DOHH2 (cell line): ENCODE data around the gene ZNRF3.

Experiments used
- H3F3A ChIP-seq: fragments of 200-600 bp; sonication (generic), shearing (Covaris generic); 2 replicates; pipeline ENCODE4 v1.6.0; 2016; ENCODE audit warnings: antibody characterized with exemption, mild to moderate bottlenecking; ENCODE audit not compliant: control insufficient read depth, insufficient read depth
- H3K27ac ChIP-seq: fragments of 200-600 bp; sonication (generic); 2 replicates; pipeline ENCODE4 v1.5.1; 2014; ENCODE audit warnings: low read depth, mild to moderate bottlenecking, low read length, moderate library complexity
- H3K27me3 ChIP-seq: fragments of 200-600 bp; sonication (generic); 2 replicates; pipeline ENCODE4 v1.6.1; 2014; ENCODE audit warnings: mild to moderate bottlenecking, low read length, mixed read lengths; ENCODE audit not compliant: control insufficient read depth
- H3K36me3 ChIP-seq: fragments of 200-600 bp; sonication (generic); 2 replicates; pipeline ENCODE4 v1.6.1; 2014; ENCODE audit warnings: mild to moderate bottlenecking, low read length, moderate library complexity, mixed read lengths; ENCODE audit not compliant: control insufficient read depth
- H3K4me1 ChIP-seq: fragments of 200-600 bp; sonication (generic); 2 replicates; pipeline ENCODE4 v1.6.1; 2014; ENCODE audit warnings: mild to moderate bottlenecking, low read length, mixed read lengths; ENCODE audit not compliant: control insufficient read depth
- H3K4me2 ChIP-seq: fragments of 200-600 bp; sonication (generic); 2 replicates; pipeline ENCODE4 v1.6.0; 2014; ENCODE audit warnings: mild to moderate bottlenecking, low read length, moderate library complexity
- H3K4me3 ChIP-seq: fragments of 200-600 bp; sonication (generic); 2 replicates; pipeline ENCODE4 v1.5.1; 2014; ENCODE audit warnings: mild to moderate bottlenecking, low read length, mixed read lengths
- H3K79me2 ChIP-seq: fragments of 200-600 bp; sonication (generic); 2 replicates; pipeline ENCODE4 v1.6.1; 2014; ENCODE audit warnings: mild to moderate bottlenecking, low read length, mixed read lengths; ENCODE audit not compliant: control insufficient read depth
- H3K9me2 ChIP-seq: fragments of 200-600 bp; sonication (generic); replicated peaks from 2 replicates; pipeline ENCODE4 v1.6.1; 2014; ENCODE audit warnings: mild to moderate bottlenecking, low read length, mixed read lengths; ENCODE audit not compliant: control insufficient read depth
- H3K9me3 ChIP-seq: fragments of 200-600 bp; sonication (generic); 2 replicates; pipeline ENCODE4 v1.6.1; 2014; ENCODE audit warnings: antibody characterized with exemption, low read length, mixed read lengths; ENCODE audit not compliant: control insufficient read depth, insufficient read depth
- H4K20me1 ChIP-seq: fragments of 200-600 bp; sonication (generic); 2 replicates; pipeline ENCODE4 v1.6.0; 2014; ENCODE audit warnings: low read depth, mild to moderate bottlenecking, antibody characterized with exemption, low read length, moderate library complexity; ENCODE audit not compliant: control insufficient read depth, insufficient read depth
- EZH2phosphoT487 ChIP-seq: fragments of 200-600 bp; sonication (generic); IDR thresholded peaks from 2 replicates; pipeline ENCODE4 v1.6.1; 2017; ENCODE audit warnings: borderline replicate concordance, mild to moderate bottlenecking, antibody characterized with exemption, low read length, moderate library complexity, mixed read lengths
- TF ChIP-seq, protein P1 (sequence below): fragments of 200-600 bp; sonication (generic); IDR thresholded peaks from one replicate; pipeline ENCODE4 v1.5.1; 2014; ENCODE audit warnings: antibody characterized with exemption, mild to moderate bottlenecking, low read depth, low read length; ENCODE audit not compliant: poor library complexity, severe bottlenecking

ZNRF3 gene

DNA sequence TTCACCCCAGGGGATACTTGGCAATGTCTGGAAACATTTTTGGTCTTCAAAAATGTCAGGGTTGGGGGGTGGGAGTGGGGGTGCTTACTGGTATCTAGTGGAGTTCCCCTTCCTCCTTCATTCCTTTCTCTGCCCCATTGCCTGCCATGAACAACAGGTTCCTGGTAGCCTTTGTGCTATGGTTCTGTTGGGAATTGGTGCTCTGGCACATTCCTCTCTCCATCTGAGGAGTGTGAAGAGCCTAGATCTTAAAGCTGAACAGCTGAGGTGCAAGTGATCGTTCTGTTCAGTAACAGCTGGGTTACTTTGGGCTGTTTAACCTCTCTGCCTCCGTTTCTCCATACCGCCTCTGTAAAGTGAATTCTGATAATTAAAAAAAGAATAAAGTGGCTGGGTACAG, 114.0 kb downstream of the ZNRF3 start:
- no peaks in the 10 kb centered on the region for H3K36me3 ChIP-seq
- H3K4me3 ChIP-seq, result no peak overlapping the region
- no peaks in the 10 kb centered on the region for H3K9me3 ChIP-seq
- H4K20me1 ChIP-seq, result no peaks in the 10 kb centered on the region
- H3K4me2 ChIP-seq, result no peak overlapping the region
- peaks cover 2% of the 10 kb centered on the region; the same call in 1 of the 2 replicates for H3K27me3 ChIP-seq
- H3K4me1 ChIP-seq, result no peaks in the 10 kb centered on the region
- H3K9me2 ChIP-seq, result no peaks in the 10 kb centered on the region
- no peak overlapping the region for H3K27ac ChIP-seq
- no peak for TF ChIP-seq EZH2phosphoT487
- H3K79me2 ChIP-seq, result no peaks in the 10 kb centered on the region
- H3F3A ChIP-seq, result 0 out of 2 replicates have a peak, but pooled peaks cover 2% of the 10 kb centered on the region

DNA sequence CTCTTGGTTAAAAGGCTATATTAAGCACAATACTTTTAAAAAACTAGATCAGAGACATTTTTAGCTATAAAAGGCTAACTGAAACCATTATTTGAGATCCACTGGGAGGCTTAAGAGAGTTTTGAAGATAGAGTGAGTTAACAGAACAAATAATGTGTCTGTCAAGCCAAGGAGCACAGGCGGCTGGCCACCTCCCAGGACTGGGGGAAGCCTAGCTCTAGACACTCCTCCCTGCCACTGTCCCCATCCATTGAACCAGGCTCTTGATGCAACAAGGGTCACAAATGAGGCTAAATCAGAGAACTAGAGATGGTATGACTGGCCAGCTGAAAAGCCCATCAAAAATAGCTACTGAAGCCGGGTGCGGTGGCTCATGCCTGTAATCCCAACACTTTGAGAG, 115.3 kb downstream of the ZNRF3 start:
- H3K27me3 ChIP-seq, result no peaks in the 10 kb centered on the region; the same call in 1 of the 2 replicates
- H3K9me2 ChIP-seq, result no peaks in the 10 kb centered on the region
- H3K27ac ChIP-seq, result no peak overlapping the region
- TF ChIP-seq EZH2phosphoT487, result no peak
- TF ChIP-seq, protein P1, sequence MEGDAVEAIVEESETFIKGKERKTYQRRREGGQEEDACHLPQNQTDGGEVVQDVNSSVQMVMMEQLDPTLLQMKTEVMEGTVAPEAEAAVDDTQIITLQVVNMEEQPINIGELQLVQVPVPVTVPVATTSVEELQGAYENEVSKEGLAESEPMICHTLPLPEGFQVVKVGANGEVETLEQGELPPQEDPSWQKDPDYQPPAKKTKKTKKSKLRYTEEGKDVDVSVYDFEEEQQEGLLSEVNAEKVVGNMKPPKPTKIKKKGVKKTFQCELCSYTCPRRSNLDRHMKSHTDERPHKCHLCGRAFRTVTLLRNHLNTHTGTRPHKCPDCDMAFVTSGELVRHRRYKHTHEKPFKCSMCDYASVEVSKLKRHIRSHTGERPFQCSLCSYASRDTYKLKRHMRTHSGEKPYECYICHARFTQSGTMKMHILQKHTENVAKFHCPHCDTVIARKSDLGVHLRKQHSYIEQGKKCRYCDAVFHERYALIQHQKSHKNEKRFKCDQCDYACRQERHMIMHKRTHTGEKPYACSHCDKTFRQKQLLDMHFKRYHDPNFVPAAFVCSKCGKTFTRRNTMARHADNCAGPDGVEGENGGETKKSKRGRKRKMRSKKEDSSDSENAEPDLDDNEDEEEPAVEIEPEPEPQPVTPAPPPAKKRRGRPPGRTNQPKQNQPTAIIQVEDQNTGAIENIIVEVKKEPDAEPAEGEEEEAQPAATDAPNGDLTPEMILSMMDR, result no peak
- H3K4me1 ChIP-seq, result no peaks in the 10 kb centered on the region
- H3K79me2 ChIP-seq, result no peaks in the 10 kb centered on the region
- no peaks in the 10 kb centered on the region for H3K36me3 ChIP-seq
- H3F3A ChIP-seq, result 0 out of 2 replicates have a peak, but pooled peaks cover 2% of the 10 kb centered on the region
- no peak overlapping the region for H3K4me2 ChIP-seq
- H3K9me3 ChIP-seq, result no peaks in the 10 kb centered on the region
- H3K4me3 ChIP-seq, result no peak overlapping the region
- no peaks in the 10 kb centered on the region for H4K20me1 ChIP-seq

DNA sequence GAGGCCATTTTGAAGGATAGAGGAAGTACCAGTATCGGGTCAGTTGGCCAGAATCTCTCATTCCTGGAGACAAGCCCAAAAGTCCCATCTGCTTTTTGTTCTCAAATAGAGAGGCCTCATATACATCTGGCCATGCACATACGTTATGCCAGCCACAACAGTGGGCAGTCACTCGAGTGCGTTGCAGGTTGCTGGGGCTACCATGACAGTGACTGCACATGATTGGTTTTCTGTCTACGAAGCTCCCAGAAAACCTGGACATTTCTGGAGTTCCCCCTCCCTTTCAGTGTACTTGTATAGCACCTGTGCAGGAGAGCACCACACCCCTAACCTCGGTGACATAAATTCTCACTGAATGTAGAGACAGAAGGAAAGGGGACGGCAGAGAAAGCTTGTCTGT, 116.1 kb downstream of the ZNRF3 start:
- TF ChIP-seq, protein P1, result no peak
- H3K27ac ChIP-seq, result no peak overlapping the region
- no peaks in the 10 kb centered on the region for H3K4me1 ChIP-seq

DNA sequence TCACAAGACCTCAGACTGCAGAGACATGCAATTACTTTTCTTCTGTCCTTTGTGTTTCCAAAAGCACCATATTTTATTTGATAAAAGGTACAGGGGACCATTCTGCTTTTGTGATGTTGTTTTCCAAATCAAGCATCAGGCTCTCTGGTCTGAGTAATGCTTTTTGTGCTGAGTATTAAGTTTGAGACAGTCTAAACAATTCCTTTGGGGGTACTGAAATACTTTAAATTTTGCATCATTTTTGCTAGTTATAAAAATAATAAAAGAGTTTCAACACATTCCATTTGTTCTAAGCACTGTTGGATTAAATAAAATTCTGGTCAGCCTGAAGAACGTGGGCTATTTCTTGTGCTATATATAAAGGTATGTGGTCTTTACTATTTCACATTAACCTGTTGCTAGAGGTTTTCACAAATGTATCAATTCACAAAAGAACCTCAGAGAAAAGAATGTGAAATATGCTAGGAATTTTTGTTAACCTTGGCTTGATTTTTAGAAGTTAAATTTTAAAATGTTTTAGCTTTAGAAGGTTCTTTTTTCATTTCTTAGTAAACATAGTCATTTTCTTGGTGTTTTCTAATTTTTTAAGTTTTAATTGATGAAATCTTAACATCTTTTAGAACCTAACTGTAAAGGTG, 116.7 kb downstream of the ZNRF3 start:
- Histone ChIP-seq H3K27ac (no peak overlapping the region), H3K4me3 (no peak overlapping the region), H3K79me2 (no peaks in the 10 kb centered on the region), H3K9me3 (no peaks in the 10 kb centered on the region), H4K20me1 (no peaks in the 10 kb centered on the region), H3K4me2 (no peak overlapping the region), H3K9me2 (no peaks in the 10 kb centered on the region), H3K4me1 (no peaks in the 10 kb centered on the region), H3K36me3 (no peaks in the 10 kb centered on the region), H3F3A (0 out of 2 replicates have a peak, but pooled peaks cover 2% of the 10 kb centered on the region), H3K27me3 (peaks cover 8% of the 10 kb centered on the region)
- no peak for TF ChIP-seq EZH2phosphoT487
- TF ChIP-seq, protein P1, result no peak

More for the DNA sequence above, 116.1 kb downstream of the ZNRF3 start:
- no peaks in the 10 kb centered on the region for H3K36me3 ChIP-seq
- H4K20me1 ChIP-seq, result no peaks in the 10 kb centered on the region
- no peak overlapping the region for H3K4me2 ChIP-seq
- 0 out of 2 replicates have a peak, but pooled peaks cover 2% of the 10 kb centered on the region for H3F3A ChIP-seq
- H3K27me3 ChIP-seq, result peaks cover 5% of the 10 kb centered on the region
- H3K9me3 ChIP-seq, result no peaks in the 10 kb centered on the region
- H3K9me2 ChIP-seq, result no peaks in the 10 kb centered on the region
- no peaks in the 10 kb centered on the region for H3K79me2 ChIP-seq
- H3K4me3 ChIP-seq, result no peak overlapping the region
